Fibroblast of skin of back (primary cell): ENCODE measurements around the gene FBXO33.

Source experiments
- DNase-seq: peaks from one replicate; pipeline ENCODE4 v3.0.0-alpha.2; 2013

Gene FBXO33

GRCh38 chr14:39431416-39432178, 636 bp downstream of the FBXO33 start:
- DNase-seq, result peak; percentile 44

- DNase-seq, result peak; percentile 27
Observed at GRCh38 chr14:39430762-39431415, 1.3 kb downstream of the FBXO33 start.

GRCh38 chr14:39428118-39428517, 4.1 kb downstream of the FBXO33 start:
- DNase-seq, result no peak

GRCh38 chr14:39426605-39427004, 5.6 kb downstream of the FBXO33 start:
- peak; percentile 51 for DNase-seq

- DNase-seq, result no peak
Observed at GRCh38 chr14:39425947-39426346, 6.3 kb downstream of the FBXO33 start.

GRCh38 chr14:39423793-39424192, 8.4 kb downstream of the FBXO33 start:
- no peak for DNase-seq

GRCh38 chr14:39422243-39422642, 10.0 kb downstream of the FBXO33 start:
- DNase-seq, result no peak

GRCh38 chr14:39419272-39419671, 13.0 kb downstream of the FBXO33 start:
- no peak for DNase-seq

GRCh38 chr14:39417014-39417413, 15.2 kb downstream of the FBXO33 start:
- DNase-seq, result no peak

GRCh38 chr14:39416072-39416471, 16.2 kb downstream of the FBXO33 start:
- DNase-seq, result no peak

- DNase-seq, result no peak
Observed at GRCh38 chr14:39406560-39406959, 25.7 kb downstream of the FBXO33 start.

GRCh38 chr14:39398382-39398781, 33.9 kb downstream of the FBXO33 start:
- DNase-seq, result no peak

- no peak for DNase-seq
Observed at GRCh38 chr14:39396448-39396847, 35.8 kb downstream of the FBXO33 start.

- DNase-seq, result peak; percentile 6
Observed at GRCh38 chr14:39395555-39396254, 36.5 kb downstream of the FBXO33 start.

GRCh38 chr14:39393289-39393688, 38.9 kb downstream of the FBXO33 start:
- no peak for DNase-seq

GRCh38 chr14:39384177-39384576, 48.1 kb downstream of the FBXO33 start:
- no peak for DNase-seq

- DNase-seq, result no peak
Observed at GRCh38 chr14:39383741-39384140, 48.5 kb downstream of the FBXO33 start.

- no peak for DNase-seq
Observed at GRCh38 chr14:39383026-39383660, 49.1 kb downstream of the FBXO33 start.

GRCh38 chr14:39382463-39382862, 49.8 kb downstream of the FBXO33 start:
- no peak for DNase-seq

- no peak for DNase-seq
Observed at GRCh38 chr14:39381366-39381765, 50.9 kb downstream of the FBXO33 start.

GRCh38 chr14:39376667-39377403, 55.4 kb downstream of the FBXO33 start:
- peak; percentile 22 for DNase-seq

- peak; percentile 74 for DNase-seq
Observed at GRCh38 chr14:39374851-39375250, 57.4 kb downstream of the FBXO33 start.
